ENCODE results near the gene PTPN3.

DNA sequence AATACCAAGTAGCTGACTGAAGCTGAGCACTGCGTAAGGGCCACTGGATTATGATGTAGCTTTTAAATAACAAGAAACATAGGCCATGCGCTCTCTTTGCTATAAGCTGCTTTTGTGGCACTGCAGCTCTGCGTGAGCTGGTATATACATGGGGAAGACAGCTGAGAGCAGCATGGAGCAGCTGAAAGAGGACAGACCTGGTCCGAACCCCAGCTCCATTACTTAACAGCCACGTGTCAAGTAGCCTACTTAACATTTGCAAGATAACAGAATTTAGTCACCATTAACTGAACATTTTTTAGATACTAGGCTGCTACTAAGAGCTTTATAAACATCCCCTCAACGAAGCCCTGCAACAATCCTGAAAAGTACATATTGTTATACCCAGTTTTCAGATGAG is 69.3 kb downstream of the PTPN3 start:
- TF ChIP-seq, protein P1, sequence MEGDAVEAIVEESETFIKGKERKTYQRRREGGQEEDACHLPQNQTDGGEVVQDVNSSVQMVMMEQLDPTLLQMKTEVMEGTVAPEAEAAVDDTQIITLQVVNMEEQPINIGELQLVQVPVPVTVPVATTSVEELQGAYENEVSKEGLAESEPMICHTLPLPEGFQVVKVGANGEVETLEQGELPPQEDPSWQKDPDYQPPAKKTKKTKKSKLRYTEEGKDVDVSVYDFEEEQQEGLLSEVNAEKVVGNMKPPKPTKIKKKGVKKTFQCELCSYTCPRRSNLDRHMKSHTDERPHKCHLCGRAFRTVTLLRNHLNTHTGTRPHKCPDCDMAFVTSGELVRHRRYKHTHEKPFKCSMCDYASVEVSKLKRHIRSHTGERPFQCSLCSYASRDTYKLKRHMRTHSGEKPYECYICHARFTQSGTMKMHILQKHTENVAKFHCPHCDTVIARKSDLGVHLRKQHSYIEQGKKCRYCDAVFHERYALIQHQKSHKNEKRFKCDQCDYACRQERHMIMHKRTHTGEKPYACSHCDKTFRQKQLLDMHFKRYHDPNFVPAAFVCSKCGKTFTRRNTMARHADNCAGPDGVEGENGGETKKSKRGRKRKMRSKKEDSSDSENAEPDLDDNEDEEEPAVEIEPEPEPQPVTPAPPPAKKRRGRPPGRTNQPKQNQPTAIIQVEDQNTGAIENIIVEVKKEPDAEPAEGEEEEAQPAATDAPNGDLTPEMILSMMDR (conservative IDR thresholded peaks at IDR 0.05 in 1 of 2, IDR thresholded peaks at IDR 0.05 in 1 of 2; ENCODE audit: low read depth in 1 of 2, low read length in 2 of 2) = no peak
- TF ChIP-seq EZH2 (IDR thresholded peaks at IDR 0.05; ENCODE audit: low read length, missing control alignments) = no peak
